NCI-H1694 treated with DMSO at 0.1 percent for 48 hours (cell line): Measurements from ENCODE around the gene UNC79.
"Not testable (repeated sequence)": the region's sequence is repeated elsewhere in the genome, so short reads cannot be mapped to it uniquely, and the experiment has no call there.

Experiments
- DNase-seq: peaks from one replicate; lab custom pipeline; 2025; lab: John Stamatoyannopoulos, UW

The UNC79 gene

DNA sequence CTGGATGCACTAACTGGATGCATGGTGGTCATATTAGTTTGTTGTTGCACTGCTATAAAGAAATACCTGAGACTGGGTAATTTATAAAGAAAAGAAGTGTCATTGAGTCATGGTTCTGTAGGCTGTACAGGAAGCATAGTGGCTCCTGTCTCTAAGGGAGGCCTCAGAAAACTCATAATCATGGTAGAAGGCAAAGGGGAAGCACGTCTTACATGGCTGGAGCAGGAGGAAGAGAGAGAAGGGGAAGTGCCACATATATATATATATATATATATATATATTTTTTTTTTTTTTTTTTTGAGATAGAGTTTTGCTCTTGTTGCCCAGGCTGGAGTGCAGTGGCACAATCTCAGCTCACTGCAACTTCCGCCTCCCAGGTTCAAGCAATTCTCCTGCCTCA lies 62.9 kb downstream of the UNC79 start:
- DNase-seq = not testable (repeated sequence)

- no peak for DNase-seq
Measured at GRCh38 chr14:93496856-93497741, 66.4 kb downstream of the UNC79 start.

- no peak for DNase-seq
Measured at GRCh38 chr14:93510056-93510455, 79.3 kb downstream of the UNC79 start.

- DNase-seq = no peak
Measured at GRCh38 chr14:93511001-93511400, 80.3 kb downstream of the UNC79 start.

DNA sequence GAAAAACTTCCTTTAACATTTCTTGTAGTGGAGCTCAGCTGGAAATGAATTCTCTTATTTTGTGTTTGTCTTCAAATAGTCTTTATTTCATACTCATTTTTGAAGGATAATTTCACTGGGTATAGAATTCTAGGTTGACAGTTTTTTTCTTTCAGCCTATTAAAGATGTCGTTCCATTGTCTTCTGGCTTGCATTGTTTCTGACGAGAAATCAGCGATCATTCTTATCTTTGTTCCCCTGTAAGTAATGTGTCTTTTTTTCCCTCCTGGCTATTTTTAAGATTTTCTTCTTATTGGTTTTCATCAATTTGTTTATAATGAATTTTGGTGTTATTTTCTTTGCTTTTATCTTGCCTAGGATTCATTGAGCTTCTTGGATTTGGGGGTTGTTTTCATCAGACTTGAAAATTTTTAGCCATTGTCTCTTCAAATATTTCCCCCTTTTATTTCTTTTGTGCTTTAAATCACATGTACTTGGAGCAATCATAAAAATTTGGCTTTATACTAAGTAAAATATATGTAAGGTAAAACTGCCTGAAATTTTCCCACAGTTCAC lies 89.4 kb downstream of the UNC79 start:
- no peak for DNase-seq

DNA sequence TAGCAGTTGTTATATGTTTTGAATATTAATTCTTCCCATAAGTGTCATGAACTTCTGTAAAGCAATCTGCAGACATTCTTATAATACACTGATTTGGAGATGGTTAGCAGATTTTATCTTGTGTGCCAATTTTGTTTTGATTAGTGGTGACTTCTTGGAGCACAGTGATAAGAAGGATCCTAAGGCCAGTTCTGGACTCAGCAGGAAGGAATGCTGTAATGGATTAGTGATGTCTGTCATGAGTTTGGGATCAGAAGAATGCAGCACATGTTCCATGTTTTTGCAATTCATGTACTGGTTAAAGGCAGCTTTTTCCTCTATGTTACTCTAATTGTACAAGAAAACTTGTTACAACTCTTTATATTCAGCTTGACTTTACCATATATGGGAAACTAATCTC lies 91.5 kb downstream of the UNC79 start:
- no peak for DNase-seq

DNA sequence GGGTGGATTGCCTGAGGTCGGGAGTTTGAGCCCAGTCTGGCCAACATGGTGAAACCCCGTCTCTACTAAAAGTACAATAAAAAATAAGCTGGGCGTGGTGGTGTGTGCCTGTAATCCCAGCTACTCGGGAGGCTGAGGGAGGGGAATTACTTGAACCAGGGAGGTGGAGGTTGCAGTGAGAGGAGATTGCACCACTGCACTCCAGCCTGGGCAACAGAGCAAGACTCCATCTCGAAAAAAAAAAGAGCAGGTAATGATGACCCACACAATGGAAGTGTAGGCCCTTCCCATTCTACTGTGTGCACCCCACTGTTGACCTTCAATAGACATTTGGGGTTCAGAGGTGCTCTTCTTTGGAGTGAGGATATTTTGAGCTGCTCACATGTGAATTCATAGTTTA lies 94.5 kb downstream of the UNC79 start:
- DNase-seq = not testable (repeated sequence)

- DNase-seq = no peak
Measured at GRCh38 chr14:93525696-93526451, 95.1 kb downstream of the UNC79 start.

DNA sequence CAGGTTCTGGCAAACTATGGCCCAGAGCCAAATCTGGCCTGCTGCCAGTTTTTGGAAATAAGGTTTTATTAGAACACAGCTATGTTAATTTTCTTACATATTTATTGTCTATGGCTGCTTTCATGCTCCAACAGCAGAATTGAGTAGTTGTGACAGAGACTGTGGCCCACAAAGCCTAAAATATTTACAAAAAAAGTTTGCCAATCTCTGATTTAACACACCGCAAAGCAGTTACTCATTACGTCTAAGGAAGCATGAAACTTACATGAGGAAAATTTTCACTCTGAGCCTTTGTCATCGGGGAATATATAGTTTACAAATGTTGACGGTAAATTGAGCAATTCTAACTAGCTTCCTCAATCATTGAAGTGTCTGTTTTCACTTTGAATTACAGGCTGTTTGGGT lies 96.5 kb downstream of the UNC79 start:
- DNase-seq = no peak

DNA sequence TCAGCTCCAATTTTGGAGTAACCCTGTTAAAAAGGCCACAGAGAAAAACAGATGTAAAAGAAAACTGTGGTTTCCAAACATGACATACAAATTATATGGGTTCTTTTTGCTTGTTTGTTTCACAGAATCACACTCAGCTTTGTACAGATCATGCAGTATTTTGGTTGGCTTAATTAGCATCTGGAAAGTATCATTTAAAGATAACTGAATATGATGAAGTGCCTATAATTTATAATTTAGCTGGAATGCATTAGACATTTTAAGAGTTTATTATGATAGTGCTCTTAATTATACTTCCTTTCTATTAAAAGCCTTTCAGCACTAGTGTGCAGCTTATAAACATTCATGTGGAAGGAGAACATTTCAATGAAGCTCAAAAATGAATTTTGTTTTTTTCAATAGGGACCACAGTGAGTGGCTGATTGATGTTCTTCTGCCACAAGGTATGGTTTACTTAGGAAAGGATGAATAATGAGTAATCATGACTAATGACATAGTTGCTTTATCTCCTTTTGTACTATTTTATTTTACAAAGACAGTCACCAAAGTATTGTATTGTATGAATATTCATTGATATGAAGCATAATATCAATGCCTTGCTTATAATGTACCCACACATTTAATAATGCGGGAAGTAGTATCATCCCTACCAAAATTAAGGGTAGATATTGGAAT lies 98.3 kb downstream of the UNC79 start:
- DNase-seq = no peak

- no peak for DNase-seq
Measured at GRCh38 chr14:93531644-93532043, 100.9 kb downstream of the UNC79 start.

DNA sequence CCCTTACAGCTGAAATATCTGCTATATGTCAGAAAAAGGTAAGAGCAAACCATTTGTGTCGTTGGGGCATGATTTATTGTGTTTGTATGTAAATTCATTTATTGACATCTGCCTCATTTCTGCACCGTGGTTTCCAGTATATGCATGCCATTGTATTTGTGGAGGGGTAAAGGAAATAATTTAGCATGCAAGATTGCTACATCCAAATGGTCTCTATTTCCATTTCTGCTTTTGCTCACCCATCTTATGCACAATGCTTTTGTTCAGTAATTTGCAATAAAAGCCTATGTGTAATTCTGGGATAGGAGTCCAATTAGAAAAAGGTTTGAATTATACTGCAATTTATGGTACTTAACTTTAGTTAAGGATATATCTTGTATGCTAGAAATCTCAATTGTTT lies 101.8 kb downstream of the UNC79 start:
- DNase-seq = no peak

DNA sequence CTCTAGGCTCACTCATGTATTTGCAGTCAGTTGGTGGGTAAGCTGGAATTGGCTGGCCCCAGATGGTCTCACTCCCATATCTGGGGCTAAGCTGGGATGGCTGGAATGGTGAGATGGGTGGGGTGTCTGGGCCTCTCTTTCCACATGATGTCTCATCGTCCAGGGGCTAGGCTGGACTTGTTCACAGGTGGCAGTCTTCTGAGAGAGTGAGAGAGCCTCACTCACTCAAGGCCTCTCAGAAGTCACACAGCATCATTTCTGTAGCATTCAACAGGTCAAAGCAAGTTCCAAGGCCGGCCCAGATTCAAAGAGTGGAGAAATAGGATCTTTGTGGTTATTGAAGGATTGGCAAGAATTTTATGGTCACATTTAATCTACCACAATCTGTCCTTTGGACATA lies 102.7 kb downstream of the UNC79 start:
- DNase-seq = no peak

GRCh38 chr14:93533842-93534241 lies 103.1 kb downstream of the UNC79 start:
- DNase-seq = no peak

GRCh38 chr14:93535537-93535936 lies 104.8 kb downstream of the UNC79 start:
- DNase-seq = no peak

GRCh38 chr14:93536945-93537344 lies 106.2 kb downstream of the UNC79 start:
- peak; percentile 33 for DNase-seq

GRCh38 chr14:93537951-93538350 lies 107.2 kb downstream of the UNC79 start:
- DNase-seq = no peak

DNA sequence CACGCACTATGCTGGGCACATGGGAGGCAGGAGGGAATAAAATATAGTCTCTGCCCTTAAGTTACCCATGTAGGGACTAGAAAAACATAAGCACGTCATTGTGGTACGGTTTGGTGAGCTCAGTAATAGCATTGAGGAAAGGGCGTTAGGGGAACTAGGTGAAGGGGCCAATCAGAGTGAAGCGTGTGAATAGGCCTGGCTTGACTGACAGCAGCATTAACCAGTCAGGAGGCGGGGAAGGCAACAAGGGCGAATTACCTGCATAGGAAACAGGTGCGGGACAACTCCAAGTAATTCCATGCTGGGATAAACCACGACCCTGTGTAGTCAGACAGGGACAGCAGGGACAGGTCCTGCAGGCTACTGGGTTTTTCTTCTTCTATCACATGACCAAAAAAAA lies 107.7 kb downstream of the UNC79 start:
- DNase-seq = no peak

- DNase-seq = no peak
Measured at GRCh38 chr14:93540235-93540634, 109.5 kb downstream of the UNC79 start.

DNA sequence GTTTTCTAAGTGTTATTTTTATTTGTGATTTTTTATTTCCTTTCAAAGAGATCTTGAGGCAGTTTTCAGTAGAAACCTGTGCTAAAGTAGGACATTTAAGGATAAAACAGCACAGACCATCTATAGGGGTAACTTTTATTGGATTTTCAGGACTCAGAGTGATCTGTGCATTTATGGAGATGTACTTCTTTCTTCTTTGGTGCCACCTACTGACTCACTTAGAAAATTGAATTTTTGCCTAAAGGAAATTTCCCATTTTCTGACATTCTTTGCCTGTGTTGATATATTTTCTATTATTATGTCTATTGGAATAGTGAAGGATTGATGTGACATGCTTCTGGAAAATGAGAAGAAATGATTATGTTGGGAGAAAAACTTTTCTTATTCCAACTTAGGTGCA lies 113.0 kb downstream of the UNC79 start:
- DNase-seq = peak; percentile 75

DNA sequence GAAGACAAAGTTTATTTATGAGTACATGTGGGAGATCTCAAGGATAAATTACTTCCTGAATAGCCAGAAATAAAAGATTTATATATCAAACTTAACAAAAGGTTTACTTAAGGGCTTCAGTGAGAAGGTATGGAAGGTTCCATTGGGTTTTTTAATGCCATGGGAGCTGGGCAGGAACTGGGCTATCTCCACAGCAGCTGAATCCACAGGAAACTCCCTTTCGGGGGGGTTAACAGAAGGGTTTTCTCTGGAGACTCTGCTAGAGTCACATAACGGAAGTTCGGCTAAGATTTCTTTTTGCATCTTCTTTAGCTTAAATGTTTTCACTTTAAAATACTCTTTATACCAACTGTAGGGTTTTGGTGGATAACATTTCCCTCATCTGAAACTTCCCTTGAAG lies 113.5 kb downstream of the UNC79 start:
- no peak for DNase-seq

GRCh38 chr14:93546642-93547041 lies 115.9 kb downstream of the UNC79 start:
- DNase-seq = peak; percentile 36
